A375 (cell line): ENCODE data around the gene TSPAN32. TPM values are rescaled to one million over a fixed set of nuclear protein-coding genes. Genes with fewer than 3 reads are reported as not detected.

Experiments
- small RNA-seq: library from RNA; depleted of rRNA; stranded (forward); fragments of <200 nt; gene quantifications from one replicate; pipeline ENCODE3, GENCODE V24; 2014
- total RNA-seq: library from RNA; depleted of rRNA; stranded (reverse); fragments of >200 nt; shearing (Covaris generic); gene quantifications from 2 replicates; pipeline ENCODE4 v1.2.3, GENCODE V29; 2014; rRNA removed

Gene TSPAN32
- 0.90 TPM in 1 of 2 replicates, not detected in the other for total RNA-seq

DNA sequence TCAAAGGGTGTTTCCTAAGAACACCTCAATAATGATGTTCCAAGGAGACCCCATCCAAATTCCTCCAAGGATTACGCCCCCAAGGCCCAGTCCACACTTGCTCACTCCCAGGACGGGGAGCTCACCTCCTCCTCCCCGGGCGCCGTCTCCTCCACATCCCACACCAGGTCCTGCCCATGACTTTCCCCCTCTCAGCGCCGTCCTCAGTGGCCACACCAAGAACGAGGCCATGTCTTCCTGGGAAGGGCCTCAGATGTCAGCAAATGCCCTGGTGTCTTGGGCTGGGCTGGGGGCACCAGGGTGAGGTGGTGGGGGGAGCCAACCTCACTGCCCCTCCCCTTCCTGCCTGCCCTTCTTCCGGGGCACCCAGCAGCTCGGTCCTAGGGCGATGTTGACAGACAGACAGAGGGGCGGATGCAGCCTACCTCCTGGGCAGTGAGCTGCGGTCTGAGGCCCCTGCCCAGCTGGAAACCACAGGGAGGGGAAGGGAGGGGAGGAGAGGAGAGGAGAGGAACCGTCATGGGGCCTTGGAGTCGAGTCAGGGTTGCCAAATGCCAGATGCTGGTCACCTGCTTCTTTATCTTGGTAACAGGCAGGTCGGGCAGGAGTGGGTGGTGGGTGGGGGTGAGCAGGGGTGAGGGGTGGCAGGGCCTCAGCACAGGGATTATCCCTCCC lies at the start of gene TSPAN32, which contains the start of gene C11orf21:
TSPAN32 (plus strand) TSS at position 383 of the 675 bp plus-strand sequence; CDS start at position 520, 137 bp downstream.
C11orf21 (minus strand) TSS at position 288 of the 675 bp plus-strand sequence; CDS start at position 178, 110 bp downstream.

DNA sequence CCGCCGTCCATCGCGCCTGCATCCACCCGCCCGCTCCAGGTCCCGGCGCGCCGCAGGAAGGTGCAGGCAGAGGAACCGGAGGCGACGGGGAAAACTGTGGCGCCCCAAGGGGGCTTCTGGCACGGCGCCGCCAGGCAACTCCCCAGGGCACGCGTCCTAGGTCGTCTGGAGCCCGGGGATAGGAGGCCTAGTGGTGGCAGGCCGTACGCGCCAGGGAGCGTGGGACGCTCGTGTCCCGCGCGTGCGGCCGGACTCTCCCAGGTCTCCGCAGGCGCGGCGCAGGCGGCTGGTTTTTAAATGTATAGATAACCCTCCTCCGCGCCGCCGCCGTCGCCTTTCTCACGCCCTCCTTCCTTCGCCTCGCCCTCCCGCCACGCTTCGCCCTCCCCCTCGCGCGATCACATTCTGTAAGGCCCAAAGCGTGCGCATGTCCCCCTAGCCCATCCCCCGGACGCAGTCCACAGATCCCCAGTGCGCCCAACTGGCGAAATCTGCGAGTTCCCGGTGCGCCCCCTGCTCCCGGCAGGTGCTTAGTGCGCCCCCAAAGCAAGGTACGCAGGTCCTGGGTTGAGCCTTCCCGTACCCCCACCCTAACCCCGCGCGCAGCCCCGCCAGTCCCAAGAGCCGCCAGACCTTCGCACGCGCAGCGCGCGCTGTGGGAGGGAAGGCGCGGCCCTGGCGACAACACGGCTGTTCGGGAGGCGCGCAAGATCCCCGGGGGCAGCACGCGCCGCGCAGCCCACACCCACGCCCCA lies 31.3 kb upstream of the TSPAN32 start, which contains the start of gene ASCL2:
ASCL2 (minus strand) TSS at position 267 of the 755 bp plus-strand sequence; CDS start at position 11, 256 bp downstream.

Small RNAs within 50 kb of the gene (small RNA-seq; reads per million reads assigned to genes)
- gene RNU6-878P: not detected

Other genes starting within 250 kb of the TSPAN32 start
- not detected in 2 replicates for gene IGF2, start 162.6 kb upstream of the TSPAN32 start, total RNA-seq
- not detected in 2 replicates for gene INS, start 140.8 kb upstream of the TSPAN32 start, total RNA-seq
- not detected in 2 replicates for gene TH, start 130.2 kb upstream of the TSPAN32 start, total RNA-seq
- not detected in 2 replicates for gene ASCL2, start 31.4 kb upstream of the TSPAN32 start, total RNA-seq
- not detected in 2 replicates for gene C11orf21, start 95 bp upstream of the TSPAN32 start, total RNA-seq
- 81.7 and 83.2 TPM in 2 replicates for gene CD81, start 75.3 kb downstream of the TSPAN32 start, total RNA-seq
- gene TSSC4, start 98.7 kb downstream of the TSPAN32 start, total RNA-seq: 56.0 and 64.3 TPM in 2 replicates
- gene TRPM5, start 142.5 kb downstream of the TSPAN32 start, total RNA-seq: not detected in 2 replicates
- 0.08 TPM in 1 of 2 replicates, not detected in the other for gene KCNQ1, start 143.0 kb downstream of the TSPAN32 start, total RNA-seq